HCT116 (cell line): ENCODE measurements around the gene CAPG. TPM values are rescaled to one million over a fixed set of nuclear protein-coding genes. Genes with fewer than 3 reads are reported as not detected.

Experiments used
- ATAC-seq: fragments of 200-7000 bp; cut with Tn5 transposase; 2 replicates; pipeline ENCODE4 v1.9.1; 2020; ENCODE audit warnings: mild to moderate bottlenecking, moderate library complexity
- BruUV-seq: library from RNA; stranded (reverse); fragments of 400-500 nt; replicated peaks from 2 replicates; lab custom pipeline; 2021; lab: Mats Ljungman, UMichigan
- CTCF ChIA-PET: fragments of 300-600 bp; sonication (Branson Sonifier 250); formaldehyde crosslinking; loops from one replicate; lab custom pipeline; 2021; ENCODE audit warnings: antibody characterized with exemption; lab: Charles Lee
- POLR2A ChIA-PET: fragments of 300-600, 350-600 bp; sonication (Branson Sonifier 250); formaldehyde crosslinking; loops from one replicate; lab custom pipeline; 2021; ENCODE audit warnings: antibody characterized with exemption; lab: Charles Lee
- RAD21 ChIA-PET, 2 experiments: fragments of 300-600 bp; sonication (Branson Sonifier 250); formaldehyde crosslinking; loops; one replicate each; lab custom pipeline; 2023; ENCODE audit warnings: low total read pairs in 2 of 2; ENCODE audit not compliant: uncharacterized antibody in 2 of 2, unreplicated experiment in 2 of 2, low non-redundant PET in 1 of 2; lab: Charles Lee
- DNase-seq: peaks from one replicate; pipeline ENCODE4 v3.0.0-alpha.2; 2010; ENCODE audit warnings: low read depth, low spot score
- H2AFZ ChIP-seq: fragments of 200-600 bp; shearing (Covaris generic), sonication (generic); 2 replicates; pipeline ENCODE4 v1.6.1; 2017; ENCODE audit warnings: low read depth, mixed run types, mixed read lengths, antibody characterized with exemption, low read length; ENCODE audit not compliant: poor library complexity, severe bottlenecking
- H3K27ac ChIP-seq: 2 replicates; pipeline ENCODE4 v1.5.1; 2012; ENCODE audit warnings: low read depth, low read length
- H3K27me3 ChIP-seq: fragments of 200-600 bp; sonication (generic); 2 replicates; pipeline ENCODE4 v1.6.1; 2016; ENCODE audit warnings: mixed run types, low read length, mixed read lengths; ENCODE audit not compliant: insufficient read depth
- H3K36me3 ChIP-seq, 2 experiments: fragments of 200-500 bp in 1 of 2; fragments of 200-600 bp in 1 of 2; sonication (Bioruptor generic) in 1 of 2; sonication (generic) in 1 of 2; 2 replicates each; pipeline versions ENCODE4 v1.5.1 to v1.6.1; 2014 to 2016; ENCODE audit warnings: low read length in 2 of 2, inconsistent platforms in 1 of 2, mixed read lengths in 1 of 2, mixed run types in 1 of 2; ENCODE audit not compliant: insufficient read depth in 2 of 2, control insufficient read depth in 1 of 2
- H3K4me1 ChIP-seq, 2 experiments: fragments of 200-600 bp in 1 of 2; sonication (generic) in 1 of 2; 2 replicates each; pipeline versions ENCODE4 v1.5.1 to v1.6.1; 2012 to 2017; ENCODE audit warnings: low read length in 2 of 2, inconsistent platforms in 1 of 2, mild to moderate bottlenecking in 1 of 2, mixed read lengths in 1 of 2, mixed run types in 1 of 2, moderate library complexity in 1 of 2; ENCODE audit not compliant: insufficient read depth in 2 of 2, control insufficient read depth in 1 of 2
- H3K4me2 ChIP-seq: fragments of 200-600 bp; sonication (generic); 2 replicates; pipeline ENCODE4 v1.6.1; 2017; ENCODE audit warnings: mixed run types, low read length, mixed read lengths
- H3K4me3 ChIP-seq, 2 experiments: fragments of 200-600 bp in 1 of 2; sonication (generic) in 1 of 2; replicated peaks in 1 of 2; 2 replicates each; pipeline ENCODE4 v1.5.1; 2011 to 2016; ENCODE audit warnings: low read length in 2 of 2, control low read depth in 1 of 2, low read depth in 1 of 2, mild to moderate bottlenecking in 1 of 2, mixed read lengths in 1 of 2, mixed run types in 1 of 2
- H3K79me2 ChIP-seq: fragments of 200-600 bp; sonication (generic); 2 replicates; pipeline ENCODE4 v1.6.1; 2017; ENCODE audit warnings: mild to moderate bottlenecking, mixed run types, low read length, moderate library complexity, mixed read lengths; ENCODE audit not compliant: insufficient read depth
- H3K9ac ChIP-seq: fragments of 200-600 bp; sonication (generic); 2 replicates; pipeline ENCODE4 v1.6.1; 2016; ENCODE audit warnings: low read length, mixed read lengths
- H3K9me2 ChIP-seq: fragments of 200-600 bp; sonication (generic), shearing (Covaris generic); 2 replicates; pipeline ENCODE4 v1.6.1; 2017; ENCODE audit warnings: mixed run types, mild to moderate bottlenecking, moderate library complexity; ENCODE audit not compliant: insufficient read depth
- H3K9me3 ChIP-seq, 2 experiments: fragments of 200-500 bp in 1 of 2; fragments of 200-600 bp in 1 of 2; sonication (Bioruptor generic) in 1 of 2; sonication (generic) in 1 of 2; 2 replicates each; pipeline ENCODE4 v1.6.1; 2014 to 2017; ENCODE audit warnings: low read length in 2 of 2, mixed read lengths in 2 of 2, inconsistent platforms in 1 of 2, low read depth in 1 of 2, mild to moderate bottlenecking in 1 of 2, mixed run types in 1 of 2, moderate library complexity in 1 of 2; ENCODE audit not compliant: control insufficient read depth in 1 of 2, insufficient read depth in 1 of 2
- H4K20me1 ChIP-seq: fragments of 200-600 bp; sonication (generic), shearing (Covaris generic); 2 replicates; pipeline ENCODE4 v1.6.1; 2017; ENCODE audit warnings: mixed run types, mild to moderate bottlenecking, moderate library complexity; ENCODE audit not compliant: insufficient read depth
- EGR1 ChIP-seq: IDR thresholded peaks from 2 replicates; pipeline ENCODE4 v1.6.1; 2012; ENCODE audit warnings: low read depth
- JUND ChIP-seq: IDR thresholded peaks from 2 replicates; pipeline ENCODE4 v1.6.1; 2012
- POLR2AphosphoS5 ChIP-seq: IDR thresholded peaks from 2 replicates; pipeline ENCODE4 v1.6.1; 2011; ENCODE audit warnings: mild to moderate bottlenecking, low read depth, low read length, moderate library complexity
- TCF7L2 ChIP-seq: IDR thresholded peaks from 2 replicates; pipeline ENCODE4 v1.7.0; 2011; ENCODE audit warnings: borderline replicate concordance, inconsistent platforms; ENCODE audit not compliant: insufficient read depth, insufficient read length; ENCODE audit errors: extremely low read depth
- YY1 ChIP-seq: IDR thresholded peaks from 2 replicates; pipeline ENCODE4 v1.6.1; 2011; ENCODE audit warnings: low read length, low read depth, moderate library complexity, mild to moderate bottlenecking; ENCODE audit not compliant: insufficient replicate concordance; ENCODE audit errors: extremely low read depth
- intact Hi-C: fragments of 100-400 bp; cut with micrococcal nuclease; formaldehyde crosslinking; loops from 2 replicates; pipeline ENCODE4 v1.10.0; 2022
- total RNA-seq: library from RNA; stranded (reverse); gene quantifications from one replicate; pipeline ENCODE4 v1.2.1, GENCODE V29; 2021; ENCODE audit not compliant: unreplicated experiment
- TF ChIP-seq, protein P1 (sequence below): IDR thresholded peaks from 2 replicates; pipeline ENCODE4 v1.6.1; 2012

CAPG gene
- total RNA-seq, 1 experiment from 2014 or later, result 223 TPM

DNA sequence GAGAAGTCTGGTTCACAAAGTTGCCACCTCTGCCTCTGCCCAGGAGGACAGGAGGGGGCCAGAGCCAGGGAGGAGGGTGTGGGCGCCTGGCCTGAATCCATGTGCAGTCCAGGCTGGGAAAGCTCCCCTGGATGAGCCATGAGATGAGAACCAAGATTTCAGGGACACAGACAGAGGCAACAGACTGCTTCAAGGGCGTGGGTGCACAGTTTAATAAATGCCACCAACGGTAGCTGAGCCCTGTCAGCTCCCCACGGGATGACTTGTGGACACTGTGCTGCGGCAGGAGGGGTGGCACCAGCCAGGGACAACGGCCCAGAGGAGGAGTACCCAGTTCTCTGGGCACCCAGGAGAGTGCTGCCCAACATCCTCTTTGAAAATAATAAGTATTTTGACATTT is 15.2 kb downstream of the CAPG start:
- ATAC-seq (no peak), DNase-seq (no peak)
- no peak overlapping the region for H3K4me3 ChIP-seq
- no peaks in the 10 kb centered on the region for H3K9me3 ChIP-seq
- H3K4me2 ChIP-seq, result no peak overlapping the region
- peaks cover 0 to 6% of the 10 kb centered on the region in 2 experiments; a peak in 1 of 4 replicates for H3K4me1 ChIP-seq
- no TSS peak for BruUV-seq
- no peak overlapping the region for H3K9ac ChIP-seq
- no peak overlapping the region for H3K27ac ChIP-seq
- TF ChIP-seq YY1, result no peak
- no peaks in the 10 kb centered on the region for H3K27me3 ChIP-seq
- POLR2A ChIA-PET, result no interaction called here
- H4K20me1 ChIP-seq, result no peaks in the 10 kb centered on the region
- RAD21 ChIA-PET, result no interaction called here
- H3K79me2 ChIP-seq, result no peaks in the 10 kb centered on the region
- intact Hi-C loops, result no loop called here
- CTCF ChIA-PET, result no interaction called here
- H2AFZ ChIP-seq, result no peak overlapping the region
- no peaks in the 10 kb centered on the region for H3K9me2 ChIP-seq
- H3K36me3 ChIP-seq, result peaks cover 16 to 40% of the 10 kb centered on the region in 2 experiments

GRCh38 chr2:85394261-85394681 is 15.9 kb downstream of the CAPG start:
- TF ChIP-seq JUND (no peak), POLR2AphosphoS5 (no peak), TCF7L2 (no peak), EGR1 (no peak)
- TF ChIP-seq, protein P1, sequence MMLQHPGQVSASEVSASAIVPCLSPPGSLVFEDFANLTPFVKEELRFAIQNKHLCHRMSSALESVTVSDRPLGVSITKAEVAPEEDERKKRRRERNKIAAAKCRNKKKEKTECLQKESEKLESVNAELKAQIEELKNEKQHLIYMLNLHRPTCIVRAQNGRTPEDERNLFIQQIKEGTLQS, result no peak
- no peak overlapping the region for H3K4me3 ChIP-seq
- peaks cover 18 to 40% of the 10 kb centered on the region in 2 experiments for H3K36me3 ChIP-seq
- no peaks in the 10 kb centered on the region for H3K79me2 ChIP-seq
- POLR2A ChIA-PET, result no interaction called here
- H3K4me2 ChIP-seq, result no peak overlapping the region
- H3K27ac ChIP-seq, result no peak overlapping the region
- no peaks in the 10 kb centered on the region for H3K27me3 ChIP-seq
- RAD21 ChIA-PET, result no interaction called here
- no peaks in the 10 kb centered on the region for H4K20me1 ChIP-seq
- DNase-seq, result no peak
- no TSS peak for BruUV-seq
- no peak overlapping the region for H3K9ac ChIP-seq
- no peak overlapping the region for H2AFZ ChIP-seq
- intact Hi-C loops, result no loop called here
- CTCF ChIA-PET, result no interaction called here
- H3K4me1 ChIP-seq, result peaks cover 0 to 6% of the 10 kb centered on the region in 2 experiments; a peak in 1 of 4 replicates
- no peaks in the 10 kb centered on the region for H3K9me3 ChIP-seq
- no peak for ATAC-seq
- H3K9me2 ChIP-seq, result no peaks in the 10 kb centered on the region
